ENCODE measurements around the gene RALGDS. TPM values are rescaled to one million over a fixed set of nuclear protein-coding genes. Genes with fewer than 3 reads are reported as not detected.

RALGDS gene
- total RNA-seq, 2 donors from 2014 or later = 24.2 to 39.7 TPM

- no peak for TF ChIP-seq CTCF (IDR thresholded peaks at IDR 0.05)
- DNase-seq = peak; percentile 10
- intact Hi-C loops (cut with DNase I) = no loop called here
Measured at GRCh38 chr9:133154097-133154989, 33.3 kb upstream of the RALGDS start.

GRCh38 chr9:133153227-133154096, 32.4 kb upstream of the RALGDS start:
- intact Hi-C loops (cut with DNase I) = no loop called here
- no peak for TF ChIP-seq CTCF (IDR thresholded peaks at IDR 0.05)
- no peak overlapping the region for H3K27ac ChIP-seq
- no peaks in the 10 kb centered on the region for H3K27me3 ChIP-seq
- DNase-seq = no peak
- H3K36me3 ChIP-seq = no peaks in the 10 kb centered on the region
- no peak overlapping the region for H3K9ac ChIP-seq (ENCODE audit: low read depth in 2 of 2, low read length in 2 of 2)
- no peaks in the 10 kb centered on the region for H3K9me3 ChIP-seq
- no peaks in the 10 kb centered on the region for H3K4me1 ChIP-seq
- no peak overlapping the region for H3K4me3 ChIP-seq

More at GRCh38 chr9:133154097-133154989, 33.3 kb upstream of the RALGDS start:
- Histone ChIP-seq H3K27me3 (no peaks in the 10 kb centered on the region), H3K4me1 (no peaks in the 10 kb centered on the region), H3K9ac (ENCODE audit: low read depth in 2 of 2, low read length in 2 of 2) (no peak overlapping the region), H3K27ac (no peak overlapping the region), H3K4me3 (no peak overlapping the region), H3K9me3 (no peaks in the 10 kb centered on the region), H3K36me3 (no peaks in the 10 kb centered on the region)

GRCh38 chr9:133151601-133152525, 30.8 kb upstream of the RALGDS start:
- H3K27ac ChIP-seq = no peak overlapping the region
- peaks cover 8% of the 10 kb centered on the region for H3K4me1 ChIP-seq
- no peak overlapping the region for H3K9ac ChIP-seq (ENCODE audit: low read depth in 2 of 2, low read length in 2 of 2)
- TF ChIP-seq CTCF (IDR thresholded peaks at IDR 0.05) = no peak
- intact Hi-C loops (cut with DNase I) = no loop called here
- no peak for DNase-seq
- no peak overlapping the region for H3K4me3 ChIP-seq
- no peaks in the 10 kb centered on the region for H3K9me3 ChIP-seq
- no peaks in the 10 kb centered on the region for H3K36me3 ChIP-seq
- H3K27me3 ChIP-seq = no peaks in the 10 kb centered on the region

- Histone ChIP-seq H3K9ac (ENCODE audit: low read depth in 2 of 2, low read length in 2 of 2) (no peak overlapping the region), H3K9me3 (no peaks in the 10 kb centered on the region), H3K36me3 (no peaks in the 10 kb centered on the region), H3K27ac (no peak overlapping the region), H3K4me1 (peaks cover 8% of the 10 kb centered on the region), H3K27me3 (no peaks in the 10 kb centered on the region), H3K4me3 (no peak overlapping the region)
- TF ChIP-seq CTCF (IDR thresholded peaks at IDR 0.05) = no peak
- intact Hi-C loops (cut with DNase I) = no loop called here
- no peak for DNase-seq
Measured at GRCh38 chr9:133151041-133151440, 30.0 kb upstream of the RALGDS start.
